Upper lobe of left lung (tissue), 4 donors: ENCODE measurements around the gene LIPF.

Experiments used
- POLR2A ChIP-seq, 4 donors: fragments of 450-650 bp; IDR thresholded peaks; one replicate each; pipeline ENCODE4 v1.5.1; 2016 to 2017; ENCODE audit warnings: antibody characterized with exemption in 4 of 4, mild to moderate bottlenecking in 2 of 4
- POLR2AphosphoS5 ChIP-seq, 2 donors: sonication (generic); formaldehyde crosslinking; IDR thresholded peaks; one replicate each; pipeline ENCODE4 v1.5.1; 2017; ENCODE audit warnings: antibody characterized with exemption in 2 of 2
- TF ChIP-seq, protein P1 (sequence below), 6 experiments: fragments of 450-650 bp in 4 of 6; fragments of 200-600 bp in 2 of 6; sonication (generic) in 2 of 6; IDR thresholded peaks; one replicate each; pipeline ENCODE4 v1.5.1; 2016 to 2019; ENCODE audit warnings: antibody characterized with exemption in 6 of 6

DNA sequence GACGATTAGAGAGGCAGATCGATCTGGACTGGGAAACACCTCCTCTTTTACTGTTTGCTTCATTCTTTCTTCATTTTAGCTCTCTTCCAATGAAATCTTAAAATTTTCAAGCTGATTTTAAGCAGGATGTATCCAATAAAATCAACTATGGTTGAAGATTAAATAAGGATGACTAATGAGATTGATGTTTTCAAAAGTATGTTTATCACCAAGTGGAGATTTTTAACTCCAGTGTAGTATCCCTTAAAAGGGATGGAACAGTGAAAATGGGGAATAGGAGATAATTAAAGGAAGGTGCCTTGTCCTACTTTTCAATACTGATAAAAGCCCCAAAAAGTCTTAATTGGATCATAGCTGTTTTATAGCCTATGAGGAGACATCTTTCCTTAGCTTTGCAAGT lies 11.6 kb upstream of the LIPF start:
- TF ChIP-seq, protein P1, sequence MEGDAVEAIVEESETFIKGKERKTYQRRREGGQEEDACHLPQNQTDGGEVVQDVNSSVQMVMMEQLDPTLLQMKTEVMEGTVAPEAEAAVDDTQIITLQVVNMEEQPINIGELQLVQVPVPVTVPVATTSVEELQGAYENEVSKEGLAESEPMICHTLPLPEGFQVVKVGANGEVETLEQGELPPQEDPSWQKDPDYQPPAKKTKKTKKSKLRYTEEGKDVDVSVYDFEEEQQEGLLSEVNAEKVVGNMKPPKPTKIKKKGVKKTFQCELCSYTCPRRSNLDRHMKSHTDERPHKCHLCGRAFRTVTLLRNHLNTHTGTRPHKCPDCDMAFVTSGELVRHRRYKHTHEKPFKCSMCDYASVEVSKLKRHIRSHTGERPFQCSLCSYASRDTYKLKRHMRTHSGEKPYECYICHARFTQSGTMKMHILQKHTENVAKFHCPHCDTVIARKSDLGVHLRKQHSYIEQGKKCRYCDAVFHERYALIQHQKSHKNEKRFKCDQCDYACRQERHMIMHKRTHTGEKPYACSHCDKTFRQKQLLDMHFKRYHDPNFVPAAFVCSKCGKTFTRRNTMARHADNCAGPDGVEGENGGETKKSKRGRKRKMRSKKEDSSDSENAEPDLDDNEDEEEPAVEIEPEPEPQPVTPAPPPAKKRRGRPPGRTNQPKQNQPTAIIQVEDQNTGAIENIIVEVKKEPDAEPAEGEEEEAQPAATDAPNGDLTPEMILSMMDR (IDR thresholded peaks at IDR 0.05) = no peak
- TF ChIP-seq POLR2A (IDR thresholded peaks at IDR 0.05) (no peak), POLR2AphosphoS5 (IDR thresholded peaks at IDR 0.05) (no peak)
